ENCODE results near the gene FOXP4. TPM values are rescaled to one million over a fixed set of nuclear protein-coding genes. Genes with fewer than 3 reads are reported as not detected.
A peak's percentile ranks its signal among the peaks of the same experiment; 100 is the strongest.

The FOXP4 gene, protein sequence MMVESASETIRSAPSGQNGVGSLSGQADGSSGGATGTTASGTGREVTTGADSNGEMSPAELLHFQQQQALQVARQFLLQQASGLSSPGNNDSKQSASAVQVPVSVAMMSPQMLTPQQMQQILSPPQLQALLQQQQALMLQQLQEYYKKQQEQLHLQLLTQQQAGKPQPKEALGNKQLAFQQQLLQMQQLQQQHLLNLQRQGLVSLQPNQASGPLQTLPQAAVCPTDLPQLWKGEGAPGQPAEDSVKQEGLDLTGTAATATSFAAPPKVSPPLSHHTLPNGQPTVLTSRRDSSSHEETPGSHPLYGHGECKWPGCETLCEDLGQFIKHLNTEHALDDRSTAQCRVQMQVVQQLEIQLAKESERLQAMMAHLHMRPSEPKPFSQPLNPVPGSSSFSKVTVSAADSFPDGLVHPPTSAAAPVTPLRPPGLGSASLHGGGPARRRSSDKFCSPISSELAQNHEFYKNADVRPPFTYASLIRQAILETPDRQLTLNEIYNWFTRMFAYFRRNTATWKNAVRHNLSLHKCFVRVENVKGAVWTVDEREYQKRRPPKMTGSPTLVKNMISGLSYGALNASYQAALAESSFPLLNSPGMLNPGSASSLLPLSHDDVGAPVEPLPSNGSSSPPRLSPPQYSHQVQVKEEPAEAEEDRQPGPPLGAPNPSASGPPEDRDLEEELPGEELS
- polyA plus RNA-seq (2011; rRNA removed) (2.6 and 3.2 TPM in 2 replicates), polyA plus RNA-seq (2017; fragmentation: RNase III; extraction: RNeasy Plus Mini Kit Qiagen cat#74134 plus additional on column Dnase treatment) (12.5 to 14.5 TPM (median 14.2 TPM) in 3 replicates), polyA minus RNA-seq (2011; rRNA and poly(A)+ RNA removed) (4.1 and 5.5 TPM in 2 replicates)
- polyA plus RNA-seq (2012; cell fraction: cytosol; rRNA removed), result 8.7 and 13.3 TPM in 2 replicates
- polyA plus RNA-seq (2012; cell fraction: nucleus; rRNA removed), result 12.8 and 21.3 TPM in 2 replicates

DNA sequence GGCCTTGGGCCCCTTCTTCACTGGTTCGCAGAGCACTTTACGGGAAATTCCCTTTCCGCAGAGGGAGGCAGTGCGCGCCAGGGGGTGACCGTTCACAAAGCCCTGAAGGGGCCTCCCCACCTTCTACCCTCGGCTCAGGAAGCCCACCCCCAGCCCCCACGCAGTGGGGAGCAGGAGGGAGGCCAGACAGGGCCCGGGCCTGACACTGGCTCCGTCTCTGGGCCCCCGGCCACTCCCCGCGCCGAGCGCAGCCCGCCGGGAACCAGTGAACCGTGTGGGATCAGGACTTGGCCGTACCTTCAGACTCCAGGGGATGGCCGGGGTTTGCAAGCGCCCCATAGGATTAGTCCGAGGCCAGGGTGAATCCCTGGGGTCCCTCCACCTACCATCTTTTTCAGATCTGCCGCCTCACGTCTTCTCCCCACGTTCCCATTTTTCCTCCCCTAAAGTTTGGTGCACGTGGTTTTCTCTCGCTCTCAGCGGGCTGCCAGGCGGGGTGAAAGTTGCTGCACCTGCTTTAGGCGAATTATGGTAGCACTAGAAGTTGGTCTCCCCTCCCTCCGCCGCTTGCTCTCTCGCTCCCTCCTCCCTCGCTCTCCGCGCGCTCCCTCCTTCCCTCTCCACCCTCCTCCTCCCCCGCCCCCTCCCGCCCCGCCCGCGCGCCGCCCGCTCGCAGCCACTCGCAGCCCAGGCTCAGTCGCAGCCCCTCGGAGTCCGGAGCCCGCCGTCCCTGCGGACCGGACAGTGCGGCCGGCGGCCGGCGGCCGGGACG lies at the start of gene FOXP4:
Gene FOXP4 (plus strand): TSS at position 679 of the 772 bp plus-strand sequence. CDS start 19,380 bp downstream, outside the sequence.
- POLR2A ChIA-PET, result no interaction called here
- Histone ChIP-seq H3K27ac (peak within 1 kb of the TSS; percentile 99 to 100), H3K9me3 (no peaks in the 10 kb centered on the region), H3K4me2 (peak within 1 kb of the TSS; percentile 92), H3K4me1 (peaks cover 15% of the 10 kb centered on the region; the same call in 1 of the 3 replicates), H3K4me3 (peak within 1 kb of the TSS; percentile 95)
- 11% methylated on average over 9 of the region's 61 CpGs for WGBS (ENCODE audit: missing lambda C conversion rate)
- FAIRE-seq, result no peak
- peak; percentile 79 to 90 for DNase-seq (ENCODE audit: low read depth in 1 of 2, low spot score in 1 of 2)
- TF ChIP-seq BHLHE40 (IDR thresholded peaks at IDR 0.05; ENCODE audit: low read depth, low read length) (no peak), EHMT2 (IDR thresholded peaks at IDR 0.05; ENCODE audit: low read depth) (no peak), TP53 (CRISPR knock-in tag; IDR thresholded peaks at IDR 0.05) (no peak), TFCP2L1 (CRISPR knock-in tag; IDR thresholded peaks at IDR 0.05) (no peak), SMC3 (IDR thresholded peaks at IDR 0.05) (no peak), RCOR1 (IDR thresholded peaks at IDR 0.05; ENCODE audit: low read depth, low read length) (no peak), CEBPB (IDR thresholded peaks at IDR 0.05) (no peak), POLR2A (IDR thresholded peaks at IDR 0.05; ENCODE audit: low read length) (peak; percentile 34; the same call in 1 of the 2 replicates), RNF2 (IDR thresholded peaks at IDR 0.05; ENCODE audit: borderline replicate concordance, low read depth) (no peak), CHD4 (IDR thresholded peaks at IDR 0.05; ENCODE audit: borderline replicate concordance) (no peak), PHF8 (IDR thresholded peaks at IDR 0.05; ENCODE audit: borderline replicate concordance, low read depth) (0 out of 2 replicates have a peak, but pooled peaks have one; percentile 26), JUN (IDR thresholded peaks at IDR 0.05) (no peak), JUNB (IDR thresholded peaks at IDR 0.05) (no peak), CHD2 (IDR thresholded peaks at IDR 0.05; ENCODE audit: low read length, partially characterized antibody) (no peak), RARB (CRISPR knock-in tag; IDR thresholded peaks at IDR 0.05) (no peak), MAFK (IDR thresholded peaks at IDR 0.05; ENCODE audit: partially characterized antibody) (no peak), NFE2L2 (conservative IDR thresholded peaks at IDR 0.05; ENCODE audit: low read length) (no peak), MYC (IDR thresholded peaks at IDR 0.05; ENCODE audit: borderline replicate concordance, low read length) (0 out of 2 replicates have a peak, but pooled peaks have one; percentile 30), CBX8 (IDR thresholded peaks at IDR 0.05) (no peak), HOXA7 (CRISPR knock-in tag; IDR thresholded peaks at IDR 0.05) (no peak)
- TF ChIP-seq, protein P1, sequence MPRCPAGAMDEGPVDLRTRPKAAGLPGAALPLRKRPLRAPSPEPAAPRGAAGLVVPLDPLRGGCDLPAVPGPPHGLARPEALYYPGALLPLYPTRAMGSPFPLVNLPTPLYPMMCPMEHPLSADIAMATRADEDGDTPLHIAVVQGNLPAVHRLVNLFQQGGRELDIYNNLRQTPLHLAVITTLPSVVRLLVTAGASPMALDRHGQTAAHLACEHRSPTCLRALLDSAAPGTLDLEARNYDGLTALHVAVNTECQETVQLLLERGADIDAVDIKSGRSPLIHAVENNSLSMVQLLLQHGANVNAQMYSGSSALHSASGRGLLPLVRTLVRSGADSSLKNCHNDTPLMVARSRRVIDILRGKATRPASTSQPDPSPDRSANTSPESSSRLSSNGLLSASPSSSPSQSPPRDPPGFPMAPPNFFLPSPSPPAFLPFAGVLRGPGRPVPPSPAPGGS (IDR thresholded peaks at IDR 0.05), result no peak
- TF ChIP-seq, protein P2, sequence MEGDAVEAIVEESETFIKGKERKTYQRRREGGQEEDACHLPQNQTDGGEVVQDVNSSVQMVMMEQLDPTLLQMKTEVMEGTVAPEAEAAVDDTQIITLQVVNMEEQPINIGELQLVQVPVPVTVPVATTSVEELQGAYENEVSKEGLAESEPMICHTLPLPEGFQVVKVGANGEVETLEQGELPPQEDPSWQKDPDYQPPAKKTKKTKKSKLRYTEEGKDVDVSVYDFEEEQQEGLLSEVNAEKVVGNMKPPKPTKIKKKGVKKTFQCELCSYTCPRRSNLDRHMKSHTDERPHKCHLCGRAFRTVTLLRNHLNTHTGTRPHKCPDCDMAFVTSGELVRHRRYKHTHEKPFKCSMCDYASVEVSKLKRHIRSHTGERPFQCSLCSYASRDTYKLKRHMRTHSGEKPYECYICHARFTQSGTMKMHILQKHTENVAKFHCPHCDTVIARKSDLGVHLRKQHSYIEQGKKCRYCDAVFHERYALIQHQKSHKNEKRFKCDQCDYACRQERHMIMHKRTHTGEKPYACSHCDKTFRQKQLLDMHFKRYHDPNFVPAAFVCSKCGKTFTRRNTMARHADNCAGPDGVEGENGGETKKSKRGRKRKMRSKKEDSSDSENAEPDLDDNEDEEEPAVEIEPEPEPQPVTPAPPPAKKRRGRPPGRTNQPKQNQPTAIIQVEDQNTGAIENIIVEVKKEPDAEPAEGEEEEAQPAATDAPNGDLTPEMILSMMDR (IDR thresholded peaks at IDR 0.05), result no peak
- TF ChIP-seq, protein P3, sequence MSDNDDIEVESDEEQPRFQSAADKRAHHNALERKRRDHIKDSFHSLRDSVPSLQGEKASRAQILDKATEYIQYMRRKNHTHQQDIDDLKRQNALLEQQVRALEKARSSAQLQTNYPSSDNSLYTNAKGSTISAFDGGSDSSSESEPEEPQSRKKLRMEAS (IDR thresholded peaks at IDR 0.05), result peak; percentile 93
- TF ChIP-seq, protein P4, sequence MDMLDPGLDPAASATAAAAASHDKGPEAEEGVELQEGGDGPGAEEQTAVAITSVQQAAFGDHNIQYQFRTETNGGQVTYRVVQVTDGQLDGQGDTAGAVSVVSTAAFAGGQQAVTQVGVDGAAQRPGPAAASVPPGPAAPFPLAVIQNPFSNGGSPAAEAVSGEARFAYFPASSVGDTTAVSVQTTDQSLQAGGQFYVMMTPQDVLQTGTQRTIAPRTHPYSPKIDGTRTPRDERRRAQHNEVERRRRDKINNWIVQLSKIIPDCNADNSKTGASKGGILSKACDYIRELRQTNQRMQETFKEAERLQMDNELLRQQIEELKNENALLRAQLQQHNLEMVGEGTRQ (IDR thresholded peaks at IDR 0.05), result 0 out of 2 replicates have a peak, but pooled peaks have one; percentile 10
- TF ChIP-seq, protein P5, sequence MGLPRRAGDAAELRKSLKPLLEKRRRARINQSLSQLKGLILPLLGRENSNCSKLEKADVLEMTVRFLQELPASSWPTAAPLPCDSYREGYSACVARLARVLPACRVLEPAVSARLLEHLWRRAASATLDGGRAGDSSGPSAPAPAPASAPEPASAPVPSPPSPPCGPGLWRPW (IDR thresholded peaks at IDR 0.05), result no peak
- TF ChIP-seq, protein P6, sequence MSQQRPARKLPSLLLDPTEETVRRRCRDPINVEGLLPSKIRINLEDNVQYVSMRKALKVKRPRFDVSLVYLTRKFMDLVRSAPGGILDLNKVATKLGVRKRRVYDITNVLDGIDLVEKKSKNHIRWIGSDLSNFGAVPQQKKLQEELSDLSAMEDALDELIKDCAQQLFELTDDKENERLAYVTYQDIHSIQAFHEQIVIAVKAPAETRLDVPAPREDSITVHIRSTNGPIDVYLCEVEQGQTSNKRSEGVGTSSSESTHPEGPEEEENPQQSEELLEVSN (IDR thresholded peaks at IDR 0.05; ENCODE audit: borderline replicate concordance, low read depth), result peak; percentile 28; the same call in 1 of the 2 replicates
- CTCF ChIA-PET, result no interaction called here
- ATAC-seq, result peak; percentile 88 to 94

Data from A549 (cell line).